COLO668 (cell line): ENCODE measurements around the gene C8A.

ENCODE experiments used
- DNase-seq: peaks from one replicate; lab custom pipeline; 2025; ENCODE audit not compliant: unreplicated experiment; lab: John Stamatoyannopoulos, UW

Gene C8A

GRCh38 chr1:56922507-56922906 is 67.9 kb downstream of the C8A start:
- DNase-seq = no peak

DNA sequence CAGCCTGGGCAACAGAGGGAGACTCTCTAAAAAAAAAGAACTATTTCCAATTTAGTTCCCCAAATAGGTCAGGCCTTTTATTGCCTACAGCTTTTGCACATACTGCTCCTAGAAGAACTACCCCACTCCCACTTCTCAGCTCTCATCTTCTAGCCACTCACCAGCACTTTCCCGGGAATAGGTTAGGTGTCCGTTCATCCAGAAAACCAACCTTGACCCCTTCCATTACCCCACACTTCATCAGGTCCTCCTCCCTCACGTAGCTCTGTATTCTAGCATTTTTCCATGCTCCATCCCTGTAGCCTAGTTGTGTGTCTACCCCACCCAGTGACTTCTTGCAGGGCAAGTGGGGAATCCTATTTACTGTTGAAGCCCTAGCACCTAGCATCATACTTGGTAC is 68.6 kb downstream of the C8A start:
- DNase-seq = no peak

DNA sequence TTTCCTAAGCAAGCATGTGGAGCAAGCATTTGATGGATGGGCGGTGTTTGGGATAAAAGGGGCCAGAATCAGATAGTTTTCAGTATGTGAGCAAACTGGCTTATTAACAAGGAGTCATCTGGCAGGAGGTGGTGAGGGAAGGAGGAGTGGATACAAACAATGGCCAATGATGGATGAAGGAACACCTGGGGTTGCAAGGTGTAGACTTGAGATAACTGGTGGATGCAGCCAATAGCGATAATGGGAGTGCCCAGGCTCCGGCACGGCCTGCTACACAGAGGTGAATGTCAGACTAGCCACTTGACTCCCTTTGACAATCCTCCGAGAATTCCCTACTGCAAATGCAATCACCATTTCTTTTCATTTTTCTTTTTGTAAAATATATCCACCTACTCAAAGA is 69.5 kb downstream of the C8A start:
- no peak for DNase-seq

- DNase-seq = no peak
These were observed 70.6 kb downstream of the C8A start for GRCh38 chr1:56925193-56925592.

DNA sequence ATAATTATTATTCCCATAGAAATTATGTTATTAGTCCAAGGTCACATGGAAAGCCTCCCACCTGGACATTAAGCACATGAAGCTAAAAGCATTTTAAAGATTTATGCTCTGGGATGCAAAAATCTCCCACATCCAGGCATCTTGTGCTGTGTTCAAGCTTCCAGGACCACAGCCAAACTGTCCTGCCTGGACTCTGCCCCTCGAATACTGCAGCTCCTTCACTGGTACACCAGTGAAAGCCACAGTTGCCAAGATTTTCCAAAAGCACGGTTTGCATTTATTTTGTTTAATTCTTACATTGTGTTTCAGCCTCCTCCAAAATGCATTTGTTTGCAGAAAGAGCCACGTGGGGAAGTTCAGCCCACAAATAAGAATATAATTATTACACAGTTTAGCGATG is 72.6 kb downstream of the C8A start:
- no peak for DNase-seq

DNA sequence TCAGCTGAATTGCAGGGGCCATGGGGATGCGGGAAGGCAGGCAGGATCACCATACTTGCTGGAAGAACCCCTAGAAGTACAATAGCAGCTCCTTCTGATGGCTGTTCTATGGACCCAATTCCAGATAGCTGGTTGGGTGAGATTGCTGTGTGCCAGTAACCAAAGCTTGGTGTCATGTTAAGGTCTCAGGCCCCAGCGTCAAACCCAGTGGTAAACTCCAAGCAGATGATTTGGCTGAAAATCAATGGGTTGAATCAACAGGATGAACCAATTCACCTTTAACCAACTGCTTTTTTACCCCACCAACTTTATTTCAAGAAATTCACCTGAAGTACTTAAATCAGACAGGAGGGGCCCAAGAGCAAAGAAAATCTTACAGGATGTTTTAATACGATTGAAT is 73.4 kb downstream of the C8A start:
- no peak for DNase-seq

DNA sequence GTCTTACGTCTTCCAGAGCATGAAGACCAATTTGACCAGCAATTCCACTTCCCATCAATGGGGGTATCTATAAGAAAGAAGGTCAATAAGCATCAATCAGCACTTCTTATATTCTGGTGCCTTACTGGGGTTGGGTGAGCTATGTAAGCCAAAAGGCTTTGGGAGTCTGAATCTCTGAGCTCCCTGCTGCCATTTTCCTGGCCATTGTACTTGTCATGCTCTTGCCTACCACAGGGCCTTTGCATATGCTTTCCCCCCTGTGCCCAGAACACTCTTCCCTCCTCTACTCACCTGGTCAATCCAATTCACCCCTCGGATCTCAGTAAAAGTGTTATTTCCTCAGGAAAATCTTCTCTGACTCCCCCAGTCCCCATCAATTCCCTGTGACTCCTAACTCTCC is 74.9 kb downstream of the C8A start:
- DNase-seq = no peak

- DNase-seq = no peak
These were observed 76.6 kb downstream of the C8A start for GRCh38 chr1:56931211-56931610.

DNA sequence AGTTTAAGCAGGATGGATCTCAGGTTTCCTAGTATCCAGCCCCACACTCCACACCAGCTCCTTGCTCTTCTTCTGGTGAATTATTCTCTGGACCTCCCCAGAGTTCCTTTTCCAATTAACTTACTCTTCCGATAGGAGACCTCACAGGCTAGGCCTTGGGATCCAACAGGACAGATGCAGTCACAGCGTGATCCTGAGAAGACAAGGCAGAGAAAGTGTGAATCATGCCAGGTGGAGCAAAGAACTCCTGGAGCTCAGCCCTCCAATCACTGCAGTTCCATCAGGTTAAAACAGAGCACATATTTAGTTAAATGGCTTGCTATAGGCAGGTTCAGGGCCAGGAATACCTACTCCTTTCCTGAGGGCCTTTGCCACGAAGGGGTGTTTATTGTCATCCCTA is 77.1 kb downstream of the C8A start:
- DNase-seq = no peak

DNA sequence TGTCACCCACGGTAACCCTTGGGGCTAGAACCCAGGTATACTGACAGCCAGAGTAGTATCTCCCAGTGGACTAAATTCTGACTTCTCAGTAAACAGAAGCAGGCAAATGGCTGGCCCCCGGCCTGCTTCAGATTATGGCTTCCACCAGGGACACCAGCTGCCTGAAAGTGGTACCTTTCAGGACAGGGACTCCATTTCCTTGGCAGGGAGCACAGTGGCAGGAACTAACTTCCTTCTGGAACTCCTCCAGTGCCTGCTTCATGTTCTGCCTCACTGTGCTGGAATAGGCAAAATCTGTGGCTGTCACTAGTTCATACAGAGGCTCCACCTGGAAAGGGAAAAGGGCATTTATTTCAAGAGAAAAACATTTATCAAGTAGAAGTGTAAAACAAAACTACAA is 78.6 kb downstream of the C8A start:
- no peak for DNase-seq

DNA sequence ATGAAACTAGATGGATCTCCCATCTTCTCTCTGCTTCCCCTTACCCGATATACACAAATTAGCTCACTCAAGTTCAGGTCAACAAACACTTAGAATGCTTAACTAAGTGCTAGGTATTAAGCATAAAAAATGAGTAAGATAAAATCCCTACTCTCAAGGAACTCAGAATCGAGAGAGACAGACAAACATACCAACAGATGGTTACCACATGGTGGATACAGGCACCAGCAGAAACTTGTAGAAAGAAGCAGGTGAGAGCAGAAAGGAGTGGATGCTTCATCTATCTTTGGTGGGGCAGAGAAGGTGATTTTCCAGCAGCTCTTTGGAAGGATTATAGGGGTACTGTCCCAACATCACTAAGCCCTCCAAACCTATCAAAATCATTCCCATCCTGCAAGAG is 79.0 kb downstream of the C8A start:
- no peak for DNase-seq

DNA sequence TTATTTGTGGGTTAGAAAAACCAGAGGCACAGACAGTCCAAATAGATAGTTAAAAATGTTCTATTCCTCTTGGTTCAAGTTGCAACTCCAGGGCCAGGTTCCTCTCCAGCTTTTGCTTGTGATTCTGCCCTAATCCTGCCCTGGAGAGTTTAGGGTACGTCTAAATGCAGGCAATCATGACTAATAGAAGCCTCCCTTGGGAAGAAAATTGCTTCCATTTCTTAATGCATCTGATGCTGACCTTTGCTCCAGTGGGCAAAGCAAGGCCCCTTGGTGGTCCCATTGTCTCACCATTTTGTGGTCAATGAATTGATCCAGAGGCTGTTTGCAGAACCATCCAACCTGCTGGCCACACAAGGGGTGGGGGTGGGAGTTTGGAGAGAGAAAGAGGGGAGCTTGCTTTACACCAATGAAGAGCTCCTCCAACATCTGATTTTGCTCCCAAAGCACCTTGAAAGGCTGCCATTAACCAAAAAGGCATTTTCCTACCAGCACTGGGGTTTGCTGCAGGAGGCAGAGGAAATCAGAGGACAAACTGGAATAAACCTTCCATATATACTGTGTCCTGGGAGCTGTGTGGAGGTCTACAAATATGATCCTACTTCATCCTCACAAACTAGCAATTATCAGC is 79.9 kb downstream of the C8A start:
- DNase-seq = no peak

DNA sequence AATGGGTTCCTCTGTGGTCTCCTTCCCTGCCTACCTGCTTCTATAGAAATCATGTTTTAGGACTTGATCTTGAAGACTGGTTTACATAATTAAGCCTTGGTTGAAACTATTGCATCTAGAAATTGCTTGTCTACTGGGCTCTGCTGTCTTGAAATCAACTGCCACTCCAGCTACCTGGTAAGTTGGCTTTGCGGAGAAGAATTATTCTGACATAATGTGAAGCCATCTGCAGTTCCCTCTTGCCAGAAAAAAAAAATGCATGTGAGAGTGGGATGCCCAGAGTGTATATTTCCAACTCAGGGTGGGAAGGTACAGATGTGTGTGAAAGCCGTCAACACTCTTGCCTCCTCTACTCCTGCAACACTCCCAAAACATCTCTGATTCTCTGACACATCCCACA is 84.0 kb downstream of the C8A start:
- DNase-seq = no peak

DNA sequence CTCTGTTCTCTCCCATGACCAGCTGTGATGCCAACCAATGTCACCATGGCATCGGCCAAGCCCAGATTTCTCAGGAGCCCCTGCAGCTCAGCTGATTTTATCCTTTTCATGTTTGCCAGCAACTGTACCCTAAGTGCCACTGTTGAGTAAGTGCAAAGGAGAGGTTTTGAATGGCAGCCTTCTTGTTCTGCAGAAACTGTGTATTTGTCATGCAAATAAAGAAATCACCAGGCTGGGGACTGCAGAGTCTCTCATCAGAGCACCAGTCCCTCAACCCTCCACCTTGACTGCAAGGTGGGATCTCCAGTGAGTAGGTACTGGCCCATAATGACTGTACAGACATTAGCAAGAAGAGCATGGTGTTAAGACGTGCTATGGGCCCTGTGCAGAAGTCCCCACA is 84.6 kb downstream of the C8A start:
- DNase-seq = no peak

DNA sequence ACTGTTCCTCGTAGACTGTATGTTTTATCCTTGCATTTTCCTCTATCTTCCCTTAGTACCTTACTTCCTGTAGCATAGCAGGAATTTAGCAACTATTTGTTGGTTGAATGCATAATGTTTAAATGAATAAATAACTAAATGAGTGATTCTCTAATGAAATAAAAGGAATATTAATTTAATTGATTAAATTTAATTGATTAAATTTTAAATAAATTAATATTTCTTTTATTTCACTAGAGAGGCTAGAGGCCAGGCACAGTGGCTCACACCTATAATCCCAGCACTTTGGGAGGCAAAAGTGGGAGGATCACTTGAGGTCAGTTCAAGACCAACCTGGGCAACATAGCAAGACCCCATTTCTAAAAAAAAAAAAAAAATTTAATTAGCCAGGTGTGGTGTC is 85.4 kb downstream of the C8A start:
- DNase-seq = no peak

GRCh38 chr1:56948403-56949023 is 93.9 kb downstream of the C8A start:
- no peak for DNase-seq

DNA sequence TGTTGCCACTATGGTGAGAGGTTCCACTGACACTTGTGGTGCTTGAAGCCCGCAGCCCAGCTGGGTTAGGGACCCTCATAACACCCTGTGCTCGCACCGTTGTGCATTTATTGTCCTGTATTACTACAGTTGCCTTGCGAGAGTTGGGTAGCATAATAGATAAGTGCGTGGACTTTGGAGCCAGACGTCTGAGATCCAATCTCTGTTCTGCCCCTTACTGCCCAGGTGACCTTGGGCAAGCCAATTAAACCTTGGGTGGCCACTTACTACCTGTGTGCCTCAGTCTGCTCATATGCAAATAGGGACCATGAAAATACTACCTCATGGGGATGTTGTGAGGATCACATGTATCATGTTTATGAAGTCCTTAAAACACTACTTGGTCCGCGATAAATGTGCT is 97.9 kb downstream of the C8A start:
- DNase-seq = no peak

DNA sequence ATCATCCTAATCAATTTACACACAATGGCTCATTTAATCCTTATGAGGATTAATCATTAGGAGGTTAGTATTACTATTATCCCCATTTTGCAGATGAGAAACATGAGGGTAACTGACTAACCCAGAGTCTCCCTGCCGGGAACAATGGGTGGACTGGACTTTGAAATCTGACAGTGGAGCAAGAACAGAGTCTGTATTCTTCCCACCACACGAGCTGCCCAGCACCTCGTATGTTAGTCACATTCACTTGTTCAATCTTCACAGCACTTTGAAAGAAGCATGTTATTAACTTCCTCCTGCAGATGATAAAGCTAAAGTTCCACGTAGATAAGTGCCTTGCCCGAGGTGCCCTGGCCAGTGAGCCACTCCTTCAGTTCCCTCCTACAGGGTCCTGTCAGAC is 98.8 kb downstream of the C8A start:
- no peak for DNase-seq

DNA sequence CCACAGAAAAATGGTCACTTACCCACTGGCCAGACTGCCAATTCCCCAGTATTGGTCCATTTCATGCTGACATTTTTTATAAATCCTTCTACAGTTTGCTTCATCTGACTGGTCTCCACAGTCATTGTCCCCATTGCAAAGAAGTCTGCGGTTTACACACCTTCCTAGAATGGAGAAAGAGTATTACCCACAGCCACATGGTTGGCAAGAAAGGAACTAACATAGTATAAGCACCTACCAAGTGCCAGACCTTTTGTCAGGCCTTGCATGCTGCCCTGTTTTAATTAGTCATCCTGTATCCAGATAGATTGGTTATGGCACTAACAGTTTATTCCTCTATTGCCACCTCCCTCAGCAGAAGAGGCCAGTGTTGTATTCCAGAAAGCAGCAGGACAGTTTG is 100.1 kb downstream of the C8A start:
- DNase-seq = no peak

DNA sequence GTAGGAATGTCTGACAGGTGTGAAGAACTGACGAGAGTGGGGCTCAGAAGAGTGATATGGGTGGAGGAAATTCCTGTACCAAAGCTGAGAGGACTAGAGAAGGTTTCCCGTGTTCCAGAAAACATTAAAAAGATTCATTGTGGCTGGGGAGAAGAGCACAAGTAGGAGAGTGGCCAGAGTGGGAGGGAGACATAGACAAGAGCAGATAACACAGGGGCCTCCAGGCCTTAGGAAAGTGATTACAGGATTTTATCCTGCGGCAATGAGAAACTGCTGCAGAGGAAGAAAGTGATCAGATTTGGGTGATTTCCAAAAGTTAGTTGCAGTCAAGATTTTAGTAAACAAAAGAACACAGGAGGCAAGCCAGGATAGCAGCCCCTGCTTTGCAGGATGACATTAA is 103.3 kb downstream of the C8A start:
- DNase-seq = no peak

GRCh38 chr1:56958526-56958925 is 103.9 kb downstream of the C8A start:
- DNase-seq = no peak

DNA sequence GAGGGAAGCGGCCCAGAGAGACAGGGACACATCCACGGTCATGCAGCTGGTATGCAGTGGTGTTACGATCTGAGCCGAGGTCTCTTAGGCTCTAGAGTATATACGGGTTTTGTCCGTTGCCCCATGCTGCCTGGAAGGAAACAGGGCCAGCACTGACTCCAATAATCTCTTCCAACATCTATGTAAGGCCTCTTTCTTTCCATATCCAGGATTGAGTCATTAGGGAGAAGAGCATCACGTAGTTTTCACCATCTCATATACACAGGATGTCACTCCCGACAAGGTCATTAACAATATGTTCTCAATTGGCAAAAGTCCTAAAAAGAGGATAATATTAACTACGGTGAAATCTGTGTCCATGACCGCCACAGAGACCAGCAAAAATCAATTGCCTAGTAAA is 106.8 kb downstream of the C8A start:
- no peak for DNase-seq

GRCh38 chr1:56963667-56964066 is 109.1 kb downstream of the C8A start:
- no peak for DNase-seq
